Measurements from ENCODE around the gene MFSD11. TPM values are rescaled to one million over a fixed set of nuclear protein-coding genes. Genes with fewer than 3 reads are reported as not detected.

The MFSD11 gene
- total and polyA plus RNA-seq, 2 donors (not counting 3 experiments of a cell fraction or from before 2014, with no cell fraction given): 23.5 to 35.2 TPM

GRCh38 chr17:76751416-76751993 lies 13.6 kb downstream of the MFSD11 start:
- intact Hi-C loops (cut with micrococcal nuclease): no loop called here
- Histone ChIP-seq H3K4me1 (ENCODE audit: control insufficient read depth, extremely low read depth, insufficient read depth, low read length) (no peaks in the 10 kb centered on the region), H3K4me2 (ENCODE audit: insufficient read depth, low read length) (no peak overlapping the region), H3K4me3 (replicated peaks in 1 of 3; ENCODE audit: insufficient read depth in 1 of 3, low read depth in 1 of 3, low read length in 3 of 3) (no peak overlapping the region), H4K20me1 (replicated peaks; ENCODE audit: control insufficient read depth, extremely low read depth, insufficient read depth, low read length) (no peaks in the 10 kb centered on the region), H3K27me3 (ENCODE audit: control insufficient read depth in 2 of 2, insufficient read depth in 2 of 2, low read length in 2 of 2) (no peaks in the 10 kb centered on the region), H3K27ac (ENCODE audit: insufficient read depth, low read depth, low read length) (no peak overlapping the region), H3K79me2 (ENCODE audit: control insufficient read depth, insufficient read depth, low read length) (no peaks in the 10 kb centered on the region), H3K9ac (replicated peaks; ENCODE audit: extremely low read depth, insufficient read depth, low read length) (no peak overlapping the region), H3K36me3 (ENCODE audit: control insufficient read depth in 2 of 2, extremely low read depth in 1 of 2, insufficient read depth in 2 of 2, low read length in 2 of 2) (peaks cover 0 to under 1% of the 10 kb centered on the region in 2 experiments), H2AFZ (ENCODE audit: low read depth, low read length) (no peak overlapping the region), H3K9me1 (replicated peaks; ENCODE audit: control insufficient read depth, extremely low read depth, insufficient read depth, low read length) (no peaks in the 10 kb centered on the region), H3K9me3 (replicated peaks; ENCODE audit: control insufficient read depth, insufficient read depth, low read length) (no peaks in the 10 kb centered on the region)
- POLR2A ChIA-PET: no interaction called here
- no peak for FAIRE-seq
- DNase-seq (ENCODE audit: low read depth, low spot score): no peak
- dilution Hi-C loops (cut with MboI; ENCODE audit: extremely low pct_ligation_motif_present, low sequenced_read_pairs): no loop called here
- TF ChIP-seq FOS (IDR thresholded peaks at IDR 0.05; ENCODE audit: borderline replicate concordance, insufficient read depth, low read length) (no peak), MYC (IDR thresholded peaks at IDR 0.05; ENCODE audit: low read depth, low read length) (no peak), POLR2A (IDR thresholded peaks at IDR 0.05; ENCODE audit: low read depth, low read length) (no peak), GATA2 (IDR thresholded peaks at IDR 0.05; ENCODE audit: insufficient read depth, insufficient read length, low read depth, low read length) (no peak), POLR2AphosphoS5 (IDR thresholded peaks at IDR 0.05; ENCODE audit: insufficient read depth, low read depth, low read length) (no peak), JUN (IDR thresholded peaks at IDR 0.05; ENCODE audit: borderline replicate concordance, insufficient read depth, insufficient read length, low read depth) (no peak), MAX (IDR thresholded peaks at IDR 0.05; ENCODE audit: insufficient read depth, insufficient read length) (no peak), CTCF (IDR thresholded peaks at IDR 0.05; ENCODE audit: extremely low read depth in 1 of 2, insufficient read depth in 1 of 2, low read depth in 1 of 2, low read length in 2 of 2) (no peak), EZH2 (IDR thresholded peaks at IDR 0.05; ENCODE audit: borderline replicate concordance, low read depth, low read length, severe bottlenecking) (no peak)
- CTCF ChIA-PET: no interaction called here
- BruUV-seq (replicated peaks): no TSS peak
